Inflammatory macrophage treated with lipopolysaccharide for 1 hour (primary cell): ENCODE measurements around the gene RETREG2.
"Not testable (repeated sequence)": the region's sequence is repeated elsewhere in the genome, so short reads cannot be mapped to it uniquely, and the experiment has no call there.

Experiments used
- DNase-seq, 2 donors: peaks; one replicate each; pipeline ENCODE4 v3.0.0-alpha.2; 2020 to 2022

RETREG2 gene

DNA sequence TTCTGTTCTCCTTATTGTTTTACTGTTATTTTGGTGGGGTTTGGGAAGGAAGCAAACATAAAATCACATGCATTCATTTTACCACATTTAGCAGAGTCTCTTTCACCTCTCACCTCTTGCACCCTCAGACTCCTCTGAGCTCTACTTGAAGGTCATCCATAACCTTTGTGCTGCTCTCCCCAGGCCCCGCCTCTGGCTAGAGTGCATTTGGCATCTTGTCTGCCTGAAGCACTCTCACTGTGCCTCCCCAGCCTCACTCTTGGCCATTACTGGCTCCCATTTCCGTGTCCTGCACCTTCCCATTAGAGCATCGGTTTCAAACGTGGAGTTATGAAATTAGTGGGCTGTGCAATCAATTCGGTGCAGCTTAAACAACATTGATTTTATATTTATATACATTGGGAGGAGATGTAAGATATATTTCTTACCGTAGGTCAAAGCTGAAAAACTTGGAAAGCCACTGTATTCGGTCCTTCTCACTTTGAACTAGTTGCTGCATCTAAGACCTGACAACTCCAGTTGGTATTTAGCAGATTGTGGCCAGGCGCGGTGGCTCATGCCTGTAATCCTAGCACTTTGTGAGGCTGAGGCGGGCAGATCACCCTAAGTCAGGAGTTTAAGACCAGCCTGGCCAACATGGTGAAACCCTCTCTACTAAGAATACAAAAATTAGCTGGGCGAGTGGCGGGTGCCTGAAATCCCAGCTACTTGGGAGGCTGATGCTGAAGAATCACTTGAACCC, 21.6 kb downstream of the RETREG2 start:
- no peak for DNase-seq

DNA sequence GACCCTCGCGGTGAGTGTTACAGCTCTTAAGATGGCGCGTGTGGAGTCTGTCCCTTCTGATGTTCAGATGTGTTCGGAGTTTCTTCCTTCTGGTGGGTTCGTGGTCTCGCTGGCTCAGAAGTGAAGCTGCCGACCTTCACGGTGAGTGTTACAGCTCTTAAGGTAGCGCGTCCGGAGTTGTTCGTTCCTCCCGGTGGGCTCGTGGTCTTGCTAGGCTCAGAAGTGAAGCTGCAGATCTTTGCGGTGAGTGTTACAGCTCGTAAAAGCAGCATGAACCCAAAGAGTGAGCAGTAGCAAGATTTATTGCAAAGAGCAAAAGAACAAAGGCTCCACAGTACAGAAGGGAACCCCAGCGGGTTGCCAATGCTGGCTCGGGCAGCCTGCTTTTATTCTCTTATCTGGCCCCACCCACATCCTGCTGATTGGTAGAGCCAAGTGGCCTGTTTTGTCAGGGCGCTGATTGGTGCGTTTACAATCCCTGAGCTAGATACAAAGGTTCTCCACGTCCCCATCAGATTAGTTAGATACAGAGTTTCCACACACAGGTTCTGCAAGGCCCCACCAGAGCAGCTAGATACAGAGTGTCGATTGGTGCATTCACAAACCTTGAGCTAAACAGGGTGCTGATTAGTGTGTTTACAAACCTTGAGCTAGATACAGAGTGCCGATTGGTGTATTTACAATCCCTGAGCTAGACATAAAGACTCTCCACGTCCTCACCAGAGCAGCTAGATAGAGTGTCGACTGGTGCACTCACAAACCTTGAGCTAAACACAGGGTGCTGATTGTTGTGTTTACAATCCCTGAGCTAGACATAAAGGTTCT, 22.6 kb downstream of the RETREG2 start:
- DNase-seq, result not testable (repeated sequence)

DNA sequence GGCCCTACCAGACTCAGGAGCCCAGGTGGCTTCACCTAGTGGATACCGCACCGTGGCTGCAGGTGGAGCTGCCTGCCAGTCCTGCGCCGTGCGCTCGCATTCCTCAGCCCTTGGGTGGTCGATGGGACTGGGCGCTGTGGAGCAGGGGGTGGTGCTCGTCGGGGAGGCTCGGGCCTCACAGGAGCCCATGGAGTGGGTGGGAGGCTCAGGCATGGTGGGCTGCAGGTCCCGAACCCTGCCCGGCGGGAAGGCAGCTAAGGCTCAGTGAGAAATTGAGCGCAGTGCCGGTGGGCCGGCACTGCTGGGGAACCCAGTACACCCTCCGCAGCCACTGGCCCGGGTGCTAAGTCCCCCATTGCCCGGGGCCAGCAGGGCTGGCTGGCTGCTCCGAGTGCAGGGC, 23.3 kb downstream of the RETREG2 start:
- not testable (repeated sequence) for DNase-seq

DNA sequence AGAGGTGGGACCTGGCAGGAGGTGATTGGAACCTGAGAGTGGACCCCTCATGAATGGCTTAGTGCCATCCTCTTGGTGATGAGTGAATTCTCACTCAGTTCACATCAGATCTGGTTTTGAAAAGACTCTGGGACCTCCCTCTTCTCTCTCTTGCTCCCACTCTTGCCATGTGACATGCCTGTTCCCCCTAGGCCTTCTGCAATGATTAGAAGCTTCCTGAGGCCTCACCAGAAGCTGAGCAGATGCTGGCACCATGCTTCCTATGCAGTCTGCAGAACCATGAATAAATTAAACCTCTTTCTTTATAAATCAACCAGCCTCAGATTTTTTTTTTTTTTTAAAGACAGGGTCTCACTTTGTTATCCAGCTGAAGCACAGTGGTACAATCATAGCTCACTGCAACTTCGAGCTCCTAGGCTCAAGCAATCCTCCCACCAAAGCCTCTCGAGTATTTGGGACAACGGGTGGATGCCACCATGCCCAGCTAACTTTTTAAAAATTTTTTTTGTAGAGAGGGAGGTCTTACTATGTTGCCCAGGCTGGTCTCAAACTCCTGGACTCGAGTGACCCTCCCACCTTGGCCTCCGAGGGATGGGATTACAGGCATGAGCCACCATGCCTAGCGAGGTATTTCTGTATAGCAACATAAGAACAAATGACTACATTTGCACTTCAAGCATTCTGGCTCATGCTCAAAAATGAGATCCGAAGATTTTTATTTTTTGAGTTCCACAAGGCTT, 26.5 kb downstream of the RETREG2 start:
- DNase-seq, result no peak

DNA sequence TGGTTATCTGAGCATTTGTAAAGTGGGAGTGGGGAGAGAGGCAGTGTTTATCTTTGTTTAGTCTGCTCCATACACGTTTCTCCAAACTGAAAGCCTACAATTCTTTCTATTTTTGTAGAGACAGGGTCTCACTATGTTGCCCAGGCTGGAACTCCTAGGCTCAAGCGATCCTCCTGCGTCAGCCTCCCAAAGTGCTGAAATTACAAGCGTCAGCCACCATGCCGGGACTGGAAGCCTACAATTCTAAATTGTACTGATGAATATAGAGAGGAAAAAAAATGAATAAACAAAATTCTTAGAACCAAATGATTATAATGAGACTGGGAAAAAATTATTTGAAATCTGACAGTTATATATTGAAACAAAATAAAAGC, 27.1 kb downstream of the RETREG2 start:
- DNase-seq, result no peak

DNA sequence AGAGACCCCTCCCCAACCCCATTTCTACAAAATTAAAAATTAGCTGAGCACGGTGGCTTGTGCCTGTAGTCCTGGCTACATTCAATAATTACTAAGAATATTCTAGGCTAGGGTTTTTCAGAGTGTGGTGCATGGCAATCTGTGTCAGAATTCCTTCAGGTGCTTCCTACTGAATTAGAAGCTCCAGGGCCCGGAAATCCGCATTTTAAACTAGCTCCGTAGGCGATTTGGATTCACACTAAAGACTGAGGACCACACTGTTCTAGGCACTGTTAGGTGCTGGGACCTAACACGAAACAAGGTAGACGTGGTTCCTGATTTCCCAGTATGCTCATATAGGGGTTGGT, 27.9 kb downstream of the RETREG2 start:
- DNase-seq, result no peak

DNA sequence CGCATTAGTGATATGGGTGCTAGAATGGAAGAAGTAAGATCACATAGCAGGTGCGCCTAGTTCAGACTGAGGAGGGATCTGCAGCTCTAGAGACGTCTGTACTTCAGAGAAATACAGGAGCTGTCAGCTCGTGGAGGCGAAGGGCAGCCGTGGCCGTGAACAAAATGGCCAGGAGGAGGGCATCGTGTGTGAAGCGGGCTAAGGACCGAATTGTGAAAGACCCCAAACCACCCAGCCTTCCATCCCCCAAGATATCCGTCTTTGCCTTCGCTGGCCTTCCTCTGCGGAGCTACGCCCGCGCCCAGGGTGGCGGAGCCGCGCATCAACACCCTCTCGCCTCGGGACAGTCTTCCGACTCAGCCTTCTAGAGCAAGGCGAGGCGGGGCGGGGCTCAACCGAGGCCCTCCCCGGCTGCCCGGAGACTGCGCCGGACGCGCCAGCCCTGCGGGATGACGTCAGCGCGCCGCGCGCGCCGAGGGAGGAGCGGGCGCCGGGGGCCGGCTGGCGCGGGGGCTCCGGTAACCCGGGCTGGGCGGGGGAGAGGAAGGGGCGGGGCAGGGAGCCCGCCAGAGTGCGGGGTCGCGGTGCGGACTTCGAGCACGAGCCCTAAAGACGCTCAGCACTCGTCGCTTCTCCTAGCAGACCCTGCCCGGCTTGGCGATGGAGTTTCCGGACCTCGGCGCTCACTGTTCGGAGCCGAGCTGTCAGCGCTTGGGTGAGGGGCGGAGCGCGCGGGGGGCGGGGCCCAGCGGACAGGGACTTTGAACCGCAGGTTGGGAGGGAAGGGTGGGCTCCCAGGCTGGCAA, 28.5 kb downstream of the RETREG2 start, which contains the start of gene ZFAND2B:
Gene ZFAND2B, plus strand, starts transcription at position 455 of the 806 bp plus-strand sequence. Its CDS starts 206 bp downstream, at position 661.
- peak; percentile 91 to 93 for DNase-seq

GRCh38 chr2:219207134-219207883, 29.2 kb downstream of the RETREG2 start:
- no peak for DNase-seq

DNA sequence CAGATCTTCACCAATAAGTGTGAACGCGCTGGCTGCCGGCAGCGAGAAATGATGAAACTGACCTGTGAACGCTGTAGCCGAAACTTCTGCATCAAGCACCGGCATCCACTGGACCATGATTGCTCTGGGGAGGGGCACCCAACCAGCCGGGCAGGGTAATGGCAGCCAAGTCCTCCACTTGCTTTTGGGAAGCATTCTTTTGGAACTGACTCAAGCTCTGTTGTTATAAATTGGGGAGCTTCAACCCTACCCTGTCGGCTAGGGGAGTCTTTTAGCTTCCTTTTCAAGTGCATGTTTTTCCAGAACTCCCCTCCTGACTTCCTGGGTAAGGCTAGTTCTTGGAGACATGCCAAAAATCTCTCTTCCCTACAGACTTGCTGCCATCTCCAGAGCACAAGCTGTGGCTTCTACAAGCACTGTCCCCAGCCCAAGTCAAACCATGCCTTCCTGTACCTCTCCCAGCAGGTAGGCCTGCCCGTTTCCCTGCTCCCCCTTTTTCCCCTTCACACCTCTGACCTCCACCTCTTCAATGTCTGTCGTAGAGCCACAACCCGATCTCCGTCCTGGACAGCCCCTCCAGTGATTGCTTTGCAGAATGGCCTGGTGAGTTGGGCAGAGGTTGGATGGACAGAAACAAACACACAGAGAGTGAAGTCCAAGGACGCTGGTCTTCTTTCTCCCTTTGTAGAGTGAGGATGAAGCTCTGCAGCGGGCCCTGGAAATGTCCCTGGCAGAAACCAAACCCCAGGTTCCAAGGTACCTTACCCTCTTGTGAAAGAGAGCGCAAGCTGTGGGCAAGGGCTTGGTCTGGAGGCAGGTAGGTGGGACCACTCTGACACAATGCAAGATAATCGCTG, 30.0 kb downstream of the RETREG2 start:
- no peak for DNase-seq

- no peak for DNase-seq
These were observed 31.4 kb downstream of the RETREG2 start for GRCh38 chr2:219209236-219210195.

DNA sequence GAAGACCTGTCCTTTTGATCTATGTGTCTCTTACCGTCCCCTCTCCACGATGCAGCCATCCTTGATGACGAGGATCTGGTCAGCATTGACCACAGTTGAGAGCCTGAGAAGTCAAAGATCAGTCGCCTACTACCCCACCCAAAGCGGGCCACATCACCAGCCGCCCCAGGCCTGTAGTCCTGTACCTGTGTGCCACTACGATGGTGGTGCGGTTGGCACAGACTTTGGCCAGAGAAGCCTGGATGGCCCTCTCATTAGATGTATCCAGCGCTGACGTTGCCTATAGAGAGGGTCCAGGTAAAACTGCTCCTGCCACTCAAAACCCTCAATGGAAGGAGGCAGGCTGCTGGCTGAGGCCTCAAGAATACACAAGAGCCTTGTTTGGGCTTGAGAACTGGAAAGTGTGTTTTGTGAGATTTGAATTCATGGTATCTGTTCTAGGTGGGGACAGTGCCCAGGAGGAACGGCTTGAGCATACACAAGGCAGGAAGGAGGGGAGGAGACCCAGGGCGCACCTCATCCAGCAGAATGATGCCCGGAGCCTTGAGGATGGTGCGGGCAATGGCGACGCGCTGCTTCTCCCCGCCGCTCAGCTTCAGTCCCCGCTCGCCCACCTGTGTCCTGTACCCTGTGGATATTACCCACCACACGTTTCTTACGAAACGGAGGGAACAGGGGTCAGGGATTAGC, 32.3 kb downstream of the RETREG2 start:
- no peak for DNase-seq

DNA sequence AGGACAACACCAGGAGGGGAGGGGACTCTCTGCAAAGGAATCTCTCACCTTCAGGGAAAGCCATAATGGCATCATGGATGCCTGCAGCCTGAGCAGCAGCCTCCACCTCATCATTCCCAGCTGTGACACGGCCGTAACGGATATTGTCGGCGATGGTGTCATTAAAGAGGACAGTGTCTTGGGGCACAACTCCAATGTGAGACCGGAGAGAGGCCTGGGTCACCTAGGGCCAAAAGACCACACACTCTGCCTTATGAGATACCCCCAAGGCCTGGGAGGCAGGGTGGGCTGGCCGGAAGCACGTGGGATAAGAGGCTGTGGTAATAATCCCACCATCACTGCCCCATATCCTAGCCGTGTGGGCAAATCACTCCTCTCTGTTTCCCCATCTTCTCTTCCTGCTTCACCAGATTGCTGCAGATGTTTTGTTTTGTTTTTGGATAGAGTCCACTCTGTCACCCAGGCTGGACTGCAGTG, 32.8 kb downstream of the RETREG2 start:
- no peak for DNase-seq

DNA sequence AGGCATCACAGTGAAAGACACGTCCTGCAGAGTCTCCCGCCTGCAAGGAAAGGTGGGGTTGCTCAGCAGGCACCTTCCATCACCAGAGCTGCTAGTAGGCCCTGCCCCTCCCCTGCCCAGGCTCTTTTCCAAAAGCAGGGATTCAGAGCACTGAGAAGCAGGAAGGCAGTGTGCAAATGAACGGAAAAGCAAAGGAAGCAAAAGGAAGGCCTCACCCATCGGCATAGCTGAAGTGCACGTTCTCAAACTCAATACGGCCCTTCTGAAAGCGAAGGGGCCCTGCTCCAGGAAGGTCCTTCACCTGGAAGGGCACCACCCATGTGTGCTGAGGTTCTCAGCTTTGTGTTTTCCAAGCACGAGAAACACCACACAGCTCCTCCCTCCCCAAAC, 34.9 kb downstream of the RETREG2 start:
- DNase-seq, result no peak

DNA sequence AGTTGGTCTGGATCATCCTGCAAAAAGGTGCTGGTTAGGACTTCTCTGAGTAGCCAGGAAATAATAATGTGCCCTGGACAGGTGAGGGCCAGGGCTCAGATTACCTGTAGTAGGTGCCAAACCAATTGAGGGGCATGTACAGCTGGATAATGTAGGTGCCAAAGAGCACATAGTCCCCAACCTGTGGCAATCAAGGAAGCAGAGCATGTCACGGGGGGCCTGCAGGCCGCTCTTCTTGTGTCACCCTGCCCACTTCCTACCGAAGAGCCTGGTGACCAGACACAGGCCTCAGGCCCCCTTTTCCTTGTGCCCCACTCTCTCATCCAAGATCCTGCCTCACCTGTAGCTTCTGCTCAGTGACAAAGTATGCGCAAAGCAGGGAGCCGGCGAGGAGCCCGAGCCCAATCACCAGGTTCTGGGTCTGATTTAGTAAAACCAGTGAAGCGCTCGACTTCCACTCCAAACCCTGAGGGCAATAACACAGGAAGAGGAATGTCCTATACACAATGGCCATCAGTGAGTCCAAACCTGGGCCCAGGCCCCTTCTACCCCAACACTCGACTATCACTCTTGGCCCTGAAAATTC, 35.5 kb downstream of the RETREG2 start:
- DNase-seq, result no peak

DNA sequence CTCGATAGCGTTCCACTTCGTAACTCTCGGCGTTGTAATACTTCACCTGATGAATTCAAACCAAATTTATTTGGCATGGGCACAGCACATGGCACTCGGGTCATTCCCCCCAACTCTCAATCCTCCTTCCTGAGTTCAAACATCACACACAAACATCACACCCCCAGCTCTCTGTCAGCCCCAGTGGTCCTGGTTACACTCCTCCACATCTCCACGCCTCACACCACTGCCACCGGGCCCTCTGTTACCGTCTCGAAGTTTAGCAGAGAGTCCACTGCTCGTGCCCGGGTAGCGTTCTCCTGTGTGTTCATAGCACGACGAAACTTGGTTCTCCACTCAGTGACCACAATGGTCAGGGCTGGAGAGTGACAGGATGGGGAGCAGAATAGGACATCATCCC, 36.1 kb downstream of the RETREG2 start:
- DNase-seq, result no peak

GRCh38 chr2:219214786-219215185, 36.7 kb downstream of the RETREG2 start:
- no peak for DNase-seq

DNA sequence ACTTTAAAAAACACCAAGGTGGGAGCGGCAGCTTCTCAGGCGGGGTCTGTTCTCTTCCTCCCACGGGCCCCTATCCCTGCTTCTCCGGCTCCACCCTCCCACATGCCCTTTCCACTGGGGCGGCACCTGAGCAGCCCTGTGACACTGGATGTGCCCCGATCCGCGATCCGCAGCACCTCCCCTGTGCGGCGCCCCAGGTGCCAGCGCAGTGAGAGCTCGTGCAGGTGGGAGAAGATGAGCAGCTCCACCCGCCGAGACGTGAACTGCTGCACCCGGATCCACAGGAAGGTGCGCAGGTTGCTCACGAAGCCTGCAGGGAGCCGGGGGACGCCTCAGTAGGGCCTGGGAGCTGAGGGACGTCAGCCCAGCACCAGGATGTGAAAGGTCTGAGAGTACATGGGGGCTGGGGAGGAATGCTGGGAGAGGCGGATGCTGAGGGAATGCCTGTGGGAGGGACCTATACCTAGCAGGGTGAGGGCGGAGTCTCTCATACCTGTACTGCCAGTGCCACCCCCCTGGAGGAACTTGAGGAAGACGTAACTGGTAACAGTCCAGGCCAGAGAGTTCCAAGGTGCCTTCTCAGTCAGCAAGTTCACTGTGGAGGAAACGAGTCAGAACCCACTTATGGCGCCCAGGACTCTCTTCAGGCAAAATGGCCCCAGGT, 37.9 kb downstream of the RETREG2 start:
- DNase-seq, result no peak

GRCh38 chr2:219216535-219216915, 38.5 kb downstream of the RETREG2 start:
- DNase-seq, result no peak
